GM12878 (cell line): ENCODE results near the gene TTLL3. TPM values are rescaled to one million over a fixed set of nuclear protein-coding genes. Genes with fewer than 3 reads are reported as not detected.

ENCODE experiments used
- ATAC-seq: fragments of 200-7000 bp; cut with Tn5 transposase; 3 replicates; pipeline ENCODE4 v1.9.1; 2020; ENCODE audit warnings: mild to moderate bottlenecking, moderate library complexity
- BruUV-seq: library from RNA; stranded (reverse); fragments of 400-500 nt; replicated peaks from 2 replicates; lab custom pipeline; 2021; lab: Mats Ljungman, UMichigan
- CTCF ChIA-PET: fragments of 300-600 bp; sonication (Branson Sonifier 250); formaldehyde crosslinking; extraction: SDS; loops from one replicate; lab custom pipeline; 2021; ENCODE audit warnings: inconsistent platforms; lab: Yijun Ruan, JAX
- POLR2A ChIA-PET: fragments of 350-600 bp; formaldehyde crosslinking; extraction: SDS; loops from one replicate; lab custom pipeline; 2021; ENCODE audit warnings: inconsistent platforms; lab: Charles Lee
- RAD21 ChIA-PET: fragments of 300-600 bp; sonication (Branson Sonifier 250); formaldehyde crosslinking; loops from one replicate; lab custom pipeline; 2023; ENCODE audit warnings: antibody characterized with exemption; ENCODE audit not compliant: unreplicated experiment; lab: Charles Lee
- SMC1A ChIA-PET: fragments of 300-600 bp; sonication (Branson Sonifier 250); formaldehyde crosslinking; loops from one replicate; lab custom pipeline; 2023; ENCODE audit not compliant: unreplicated experiment, uncharacterized antibody; lab: Charles Lee
- DNase-seq: peaks from one replicate; pipeline ENCODE4 v3.0.0-alpha.2; 2011; ENCODE audit warnings: low read depth, low spot score
- FAIRE-seq: peaks from 3 replicates; lab custom pipeline; 2011; peaks lifted over from hg19 to GRCh38; lab: Jason Lieb, UNC
- H2AFZ ChIP-seq: 2 replicates; pipeline ENCODE4 v1.6.0; 2011; ENCODE audit warnings: low read depth, low read length, control low read depth; ENCODE audit not compliant: control insufficient read depth
- H3K27ac ChIP-seq: 2 replicates; pipeline ENCODE4 v1.5.1; 2011; ENCODE audit warnings: control low read depth; ENCODE audit not compliant: control insufficient read depth, insufficient read depth
- H3K27me3 ChIP-seq, 2 experiments: replicated peaks in 1 of 2; 2 replicates each; pipeline versions ENCODE4 v1.6.0 to v1.6.1; 2011; ENCODE audit warnings: low read length in 1 of 2; ENCODE audit not compliant: control insufficient read depth in 2 of 2, insufficient read depth in 2 of 2
- H3K36me3 ChIP-seq, 2 experiments: 2 replicates each; pipeline ENCODE4 v1.5.1; 2011; ENCODE audit warnings: low read length in 1 of 2; ENCODE audit not compliant: control insufficient read depth in 2 of 2, insufficient read depth in 2 of 2
- H3K4me1 ChIP-seq: 2 replicates; pipeline ENCODE4 v1.6.1; 2011; ENCODE audit warnings: mild to moderate bottlenecking, low read length, moderate library complexity, mixed read lengths; ENCODE audit not compliant: control insufficient read depth, insufficient read depth
- H3K4me2 ChIP-seq: 2 replicates; pipeline ENCODE4 v1.6.0; 2011; ENCODE audit warnings: control low read depth; ENCODE audit not compliant: control insufficient read depth, insufficient read depth
- H3K4me3 ChIP-seq: fragments of 200-600 bp; sonication (generic); 2 replicates; pipeline ENCODE4 v1.5.1; 2016
- H3K79me2 ChIP-seq: 2 replicates; pipeline ENCODE4 v1.6.0; 2011; ENCODE audit warnings: low read length; ENCODE audit not compliant: control insufficient read depth, insufficient read depth
- H3K9ac ChIP-seq: 2 replicates; pipeline ENCODE4 v1.8.0; 2011; ENCODE audit warnings: low read length, control low read depth, mixed read lengths; ENCODE audit not compliant: control insufficient read depth, insufficient read depth
- H3K9me3 ChIP-seq: replicated peaks from 3 replicates; pipeline ENCODE4 v1.5.1; 2011; ENCODE audit warnings: mild to moderate bottlenecking, low read length; ENCODE audit not compliant: control insufficient read depth, insufficient read depth
- H4K20me1 ChIP-seq: 2 replicates; pipeline ENCODE4 v1.6.0; 2011; ENCODE audit not compliant: control insufficient read depth, insufficient read depth
- ASH2L ChIP-seq: fragments of 300-600, 200-600 bp; sonication (generic); IDR thresholded peaks from 2 replicates; pipeline ENCODE4 v1.6.1; 2017; ENCODE audit warnings: low read depth, mild to moderate bottlenecking, borderline replicate concordance
- GATAD2B ChIP-seq: fragments of 450-650 bp; conservative IDR thresholded peaks from 2 replicates; pipeline ENCODE4 v1.6.1; 2017; ENCODE audit warnings: low read depth, mild to moderate bottlenecking, moderate library complexity
- JUND ChIP-seq: IDR thresholded peaks from 2 replicates; pipeline ENCODE4 v1.6.1; 2012; ENCODE audit warnings: low read depth, mild to moderate bottlenecking, low read length, improper control_type of control experiment, moderate library complexity
- MEF2B ChIP-seq: fragments of 450-650 bp; IDR thresholded peaks from 2 replicates; pipeline ENCODE4 v1.6.1; 2018; ENCODE audit warnings: mild to moderate bottlenecking, moderate library complexity; ENCODE audit not compliant: partially characterized antibody, poor library complexity, severe bottlenecking
- NR2F1 ChIP-seq: fragments of 450-650 bp; conservative IDR thresholded peaks from 2 replicates; pipeline ENCODE4 v1.6.1; 2017; ENCODE audit warnings: mild to moderate bottlenecking
- PML ChIP-seq: IDR thresholded peaks from 2 replicates; pipeline ENCODE4 v1.6.1; 2012; ENCODE audit warnings: low read length, inconsistent platforms
- POLR2A ChIP-seq: IDR thresholded peaks from 2 replicates; pipeline ENCODE4 v1.6.1; 2011; ENCODE audit warnings: low read depth, mild to moderate bottlenecking, low read length
- SREBF1 ChIP-seq: IDR thresholded peaks from 2 replicates; pipeline ENCODE4 v1.6.1; 2012; ENCODE audit warnings: mild to moderate bottlenecking, low read length
- STAT3 ChIP-seq: IDR thresholded peaks from 2 replicates; pipeline ENCODE4 v1.6.1; 2011; ENCODE audit warnings: low read depth, low read length, improper control_type of control experiment
- WGBS: methylation state at CpG from one replicate; pipeline ENCODE4 v1.1.6; 2016; ENCODE audit warnings: low lambda C conversion rate; ENCODE audit not compliant: insufficient replicate concordance, insufficient coverage; ENCODE audit errors: missing lambda C conversion rate; 5-methylcytosine and 5-hydroxymethylcytosine counted together
- in situ Hi-C: fragments of 300-500 bp; cut with MboI; formaldehyde crosslinking; loops from 9 replicates; pipeline ENCODE4 v1.14.3; 2018; ENCODE audit warnings: mixed read lengths
- intact Hi-C: fragments of 100-400 bp; cut with micrococcal nuclease; formaldehyde crosslinking; loops from one replicate; pipeline ENCODE4 v1.14.2; 2022; ENCODE audit not compliant: unreplicated experiment
- polyA plus RNA-seq, 11 experiments: library from polyadenylated mRNA; depleted of rRNA in 4 of 11; unstranded in 6 of 11; stranded (reverse) in 5 of 11; fragments of >200 nt; fragmentation: Nextera tagmentation in 4 of 11; fragmentation: Illumina TruSeq in 1 of 11; extraction: Ambion mirVana in 4 of 11; extraction: Trizol in 1 of 11; gene quantifications; 1 replicate in 1 of 11; 2 replicates in 10 of 11; pipeline versions ENCODE4 v1.2.1 to v1.2.3, GENCODE V29; 2011 to 2016; ENCODE audit warnings: inconsistent platforms in 2 of 11, missing spikeins in 2 of 11, low read depth in 1 of 11
- total RNA-seq, 4 experiments: library from RNA; depleted of rRNA in 3 of 4; stranded (reverse); fragments of >200 nt in 3 of 4; fragmentation: Illumina TruSeq in 1 of 4; extraction: Trizol in 1 of 4; gene quantifications; 2 replicates each; pipeline versions ENCODE4 v1.2.1 to v1.2.3, GENCODE V29; 2013 to 2021
- TF ChIP-seq, protein P1 (sequence below): IDR thresholded peaks from 2 replicates; pipeline ENCODE4 v1.6.1; 2012; ENCODE audit warnings: improper control_type of control experiment, low read depth, low read length; ENCODE audit not compliant: insufficient replicate concordance

The TTLL3 gene
- total and polyA plus RNA-seq, 10 of the 15 experiments (the other 5 are each of a cell fraction or from before 2014, with no cell fraction given), result 4.2 to 51.3 (median 18.9) TPM

DNA sequence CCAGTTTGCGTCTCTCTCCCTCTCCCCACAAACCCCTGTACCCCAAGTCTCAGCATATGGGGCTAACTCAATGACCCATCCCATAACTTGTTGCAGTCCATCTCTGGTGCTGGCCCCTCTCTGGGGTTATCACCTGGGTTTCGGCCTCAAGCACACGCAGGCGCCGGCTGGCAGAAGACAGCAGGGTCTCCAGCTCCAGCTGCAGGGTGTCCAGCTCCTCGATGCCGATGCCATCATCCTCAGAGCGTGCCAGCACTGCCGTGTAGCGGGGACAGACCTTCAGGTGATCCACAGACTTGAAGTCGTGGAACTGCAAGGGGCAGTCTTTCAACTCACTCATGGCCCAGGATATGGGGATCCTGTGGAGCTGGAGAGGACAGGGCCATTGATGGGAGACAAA is 18.9 kb upstream of the TTLL3 start:
- CTCF ChIA-PET, result interaction anchor here (1.1 to 3.3 kb wide), 4 partner anchors 10 to 142 kb away, joined by 3 to 15 read pairs (median 6); partner anchors contain the start of gene CRELD1
- BruUV-seq, result no TSS peak
- Histone ChIP-seq H3K27ac (peak overlapping the region; percentile 99), H3K9me3 (no peaks in the 10 kb centered on the region), H3K4me1 (peaks cover 14% of the 10 kb centered on the region), H4K20me1 (no peaks in the 10 kb centered on the region), H3K27me3 (no peaks in the 10 kb centered on the region), H3K79me2 (peaks cover 53% of the 10 kb centered on the region), H2AFZ (no peak overlapping the region), H3K4me2 (peak overlapping the region; percentile 78), H3K36me3 (peaks cover 6 to 9% of the 10 kb centered on the region in 2 experiments; a peak in 3 of 4 replicates), H3K9ac (peak overlapping the region; percentile 97), H3K4me3 (peak overlapping the region; percentile 89)
- in situ Hi-C loops (no loop called here), intact Hi-C loops (loop anchor here (5.0 kb wide), 3 partner anchors 59 to 141 kb away; partner anchors contain the start of genes BRPF1 and CRELD1)
- POLR2A ChIA-PET, result interaction anchor here (0.5 to 1.5 kb wide), 5 partner anchors 9 to 429 kb away, joined by 3 to 8 read pairs (median 4); no protein-coding TSS in a partner anchor
- WGBS, result over 99% methylated on average over 11 of the region's 11 CpGs
- SMC1A ChIA-PET, result interaction anchor here (0.7 to 1.8 kb wide), 4 partner anchors 9 to 71 kb away, joined by 3 to 8 read pairs (median 4); partner anchors contain the start of gene OGG1
- FAIRE-seq (no peak), DNase-seq (no peak), ATAC-seq (no peak)
- TF ChIP-seq POLR2A (0 out of 2 replicates have a peak, but pooled peaks have one; percentile 23), MEF2B (no peak)
- RAD21 ChIA-PET, result no interaction called here

DNA sequence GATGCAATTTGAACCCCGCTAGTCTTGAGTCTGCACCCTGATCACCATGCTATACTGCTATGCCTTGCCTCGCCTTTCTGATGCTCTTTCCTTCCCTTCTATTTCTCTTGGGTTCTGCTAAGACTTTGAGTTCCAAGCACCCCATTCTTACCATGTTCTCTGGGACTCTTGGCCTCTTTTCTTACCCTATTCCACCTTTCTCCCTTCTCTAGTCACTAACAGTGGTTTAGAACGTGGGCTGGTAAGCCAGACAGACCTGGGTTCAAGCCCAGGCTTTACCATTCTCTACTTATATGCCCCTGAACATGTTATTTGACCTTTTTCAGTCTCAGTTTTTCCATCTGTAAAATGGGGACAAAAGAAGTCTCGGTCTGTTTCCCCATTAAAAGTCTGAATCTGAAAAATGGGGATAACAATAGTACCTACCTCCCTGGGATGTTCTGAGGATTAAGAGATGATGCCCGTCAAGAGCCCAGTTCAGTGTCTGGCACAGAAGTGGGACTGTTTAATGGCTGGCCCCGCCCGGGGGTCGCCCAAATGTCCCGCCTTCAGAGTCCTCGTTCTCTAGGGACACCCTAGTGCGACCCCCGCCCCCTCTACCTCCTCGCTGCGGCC is 18.2 kb upstream of the TTLL3 start:
- no peaks in the 10 kb centered on the region for H3K9me3 ChIP-seq
- in situ Hi-C loops (no loop called here), intact Hi-C loops (loop anchor here (1.0 to 5.0 kb wide), 4 partner anchors 42 to 140 kb away; partner anchors contain the start of genes BRPF1 and CRELD1)
- peak overlapping the region; percentile 89 for H3K4me3 ChIP-seq
- no peak for DNase-seq
- ChIA-PET POLR2A (interaction anchor here (0.7 to 2.0 kb wide), 11 partner anchors 10 to 400 kb away, joined by 3 to 20 read pairs (median 7); partner anchors contain the start of genes BRPF1, JAGN1, MTMR14 and OGG1), CTCF (interaction anchor here (1.0 to 3.3 kb wide), 7 partner anchors 10 to 142 kb away, joined by 3 to 15 read pairs (median 4); partner anchors contain the start of gene CRELD1), SMC1A (interaction anchor here (0.9 to 1.8 kb wide), 5 partner anchors 22 to 1852 kb away, joined by 3 to 11 read pairs (median 5); partner anchors contain the start of genes JAGN1, OGG1 and VGLL4), RAD21 (interaction anchor here (0.8 to 1.3 kb wide), 8 partner anchors 12 to 332 kb away, joined by 3 to 10 read pairs (median 6); partner anchors contain the start of genes BRPF1, CRELD1, FANCD2 and OGG1)
- peak overlapping the region; percentile 78 for H3K4me2 ChIP-seq
- H3K79me2 ChIP-seq, result peaks cover 59% of the 10 kb centered on the region
- H3K27me3 ChIP-seq, result no peaks in the 10 kb centered on the region
- peaks cover 6 to 13% of the 10 kb centered on the region in 2 experiments; a peak in 3 of 4 replicates for H3K36me3 ChIP-seq
- FAIRE-seq, result no peak
- H2AFZ ChIP-seq, result peak overlapping the region; percentile 94
- H3K27ac ChIP-seq, result peak overlapping the region; percentile 99
- peak overlapping the region; percentile 97 for H3K9ac ChIP-seq
- TSS peak; percentile 86 for BruUV-seq
- no peak for ATAC-seq
- H3K4me1 ChIP-seq, result peaks cover 14% of the 10 kb centered on the region
- 0 out of 2 replicates have a peak, but pooled peaks cover under 1% of the 10 kb centered on the region for H4K20me1 ChIP-seq
- 3% methylated on average over 14 of the region's 14 CpGs for WGBS
- TF ChIP-seq, protein P1, sequence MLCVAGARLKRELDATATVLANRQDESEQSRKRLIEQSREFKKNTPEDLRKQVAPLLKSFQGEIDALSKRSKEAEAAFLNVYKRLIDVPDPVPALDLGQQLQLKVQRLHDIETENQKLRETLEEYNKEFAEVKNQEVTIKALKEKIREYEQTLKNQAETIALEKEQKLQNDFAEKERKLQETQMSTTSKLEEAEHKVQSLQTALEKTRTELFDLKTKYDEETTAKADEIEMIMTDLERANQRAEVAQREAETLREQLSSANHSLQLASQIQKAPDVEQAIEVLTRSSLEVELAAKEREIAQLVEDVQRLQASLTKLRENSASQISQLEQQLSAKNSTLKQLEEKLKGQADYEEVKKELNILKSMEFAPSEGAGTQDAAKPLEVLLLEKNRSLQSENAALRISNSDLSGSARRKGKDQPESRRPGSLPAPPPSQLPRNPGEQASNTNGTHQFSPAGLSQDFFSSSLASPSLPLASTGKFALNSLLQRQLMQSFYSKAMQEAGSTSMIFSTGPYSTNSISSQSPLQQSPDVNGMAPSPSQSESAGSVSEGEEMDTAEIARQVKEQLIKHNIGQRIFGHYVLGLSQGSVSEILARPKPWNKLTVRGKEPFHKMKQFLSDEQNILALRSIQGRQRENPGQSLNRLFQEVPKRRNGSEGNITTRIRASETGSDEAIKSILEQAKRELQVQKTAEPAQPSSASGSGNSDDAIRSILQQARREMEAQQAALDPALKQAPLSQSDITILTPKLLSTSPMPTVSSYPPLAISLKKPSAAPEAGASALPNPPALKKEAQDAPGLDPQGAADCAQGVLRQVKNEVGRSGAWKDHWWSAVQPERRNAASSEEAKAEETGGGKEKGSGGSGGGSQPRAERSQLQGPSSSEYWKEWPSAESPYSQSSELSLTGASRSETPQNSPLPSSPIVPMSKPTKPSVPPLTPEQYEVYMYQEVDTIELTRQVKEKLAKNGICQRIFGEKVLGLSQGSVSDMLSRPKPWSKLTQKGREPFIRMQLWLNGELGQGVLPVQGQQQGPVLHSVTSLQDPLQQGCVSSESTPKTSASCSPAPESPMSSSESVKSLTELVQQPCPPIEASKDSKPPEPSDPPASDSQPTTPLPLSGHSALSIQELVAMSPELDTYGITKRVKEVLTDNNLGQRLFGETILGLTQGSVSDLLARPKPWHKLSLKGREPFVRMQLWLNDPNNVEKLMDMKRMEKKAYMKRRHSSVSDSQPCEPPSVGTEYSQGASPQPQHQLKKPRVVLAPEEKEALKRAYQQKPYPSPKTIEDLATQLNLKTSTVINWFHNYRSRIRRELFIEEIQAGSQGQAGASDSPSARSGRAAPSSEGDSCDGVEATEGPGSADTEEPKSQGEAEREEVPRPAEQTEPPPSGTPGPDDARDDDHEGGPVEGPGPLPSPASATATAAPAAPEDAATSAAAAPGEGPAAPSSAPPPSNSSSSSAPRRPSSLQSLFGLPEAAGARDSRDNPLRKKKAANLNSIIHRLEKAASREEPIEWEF, result no peak
- TF ChIP-seq JUND (no peak), SREBF1 (no peak), STAT3 (no peak), ASH2L (no peak), NR2F1 (peak; percentile 38), GATAD2B (peak; percentile 72; the same call in 1 of the 2 replicates), PML (peak; percentile 84)
